ENCODE measurements around the gene GATA6. TPM values are rescaled to one million over a fixed set of nuclear protein-coding genes. Genes with fewer than 3 reads are reported as not detected.

The GATA6 gene
- total and polyA plus RNA-seq, 2 of the 13 experiments (the other 11 are each of a cell fraction or from before 2014, with no cell fraction given), result 0.84 to 3.2 TPM

GRCh38 chr18:22169011-22169888, at the start of gene GATA6 (continued):
- TF ChIP-seq ZBTB37 (CRISPR knock-in tag; IDR thresholded peaks at IDR 0.05), result no peak
- TF ChIP-seq ZBTB40 (IDR thresholded peaks at IDR 0.05), result no peak
- TF ChIP-seq ZBTB40 (CRISPR knock-in tag; IDR thresholded peaks at IDR 0.05), result no peak
- no peak for TF ChIP-seq CHD4 (IDR thresholded peaks at IDR 0.05; ENCODE audit: borderline replicate concordance, low read length)
- no peak for TF ChIP-seq MAFK (conservative IDR thresholded peaks at IDR 0.05 in 1 of 2, IDR thresholded peaks at IDR 0.05 in 1 of 2; ENCODE audit: low read length in 2 of 2)
- TF ChIP-seq THAP8 (CRISPR knock-in tag; IDR thresholded peaks at IDR 0.05; ENCODE audit: borderline replicate concordance), result 0 out of 2 replicates have a peak, but pooled peaks have one; percentile 30
- no peak for TF ChIP-seq FOSL1 (CRISPR knock-in tag; IDR thresholded peaks at IDR 0.05; ENCODE audit: borderline replicate concordance)
- TF ChIP-seq TOPORS (CRISPR knock-in tag; IDR thresholded peaks at IDR 0.05), result 0 out of 2 replicates have a peak, but pooled peaks have one; percentile 46
- peak; percentile 93 for TF ChIP-seq ZNF800 (CRISPR knock-in tag; IDR thresholded peaks at IDR 0.05)
- TF ChIP-seq ZBTB8A (CRISPR knock-in tag; IDR thresholded peaks at IDR 0.05; ENCODE audit: borderline replicate concordance, low read depth), result no peak
- TF ChIP-seq MIXL1 (CRISPR knock-in tag; IDR thresholded peaks at IDR 0.05), result no peak
